H1 (cell line): Measurements from ENCODE around the gene BBS4. TPM values are rescaled to one million over a fixed set of nuclear protein-coding genes. Genes with fewer than 3 reads are reported as not detected.
A peak's percentile ranks its signal among the peaks of the same experiment; 100 is the strongest.

ENCODE experiments used
- ASH2L ChIP-seq: fragments of 200-600, 300-600 bp; sonication (generic); IDR thresholded peaks from one replicate; pipeline ENCODE4 v1.7.1; 2017; ENCODE audit warnings: low read length
- CTBP2 ChIP-seq: IDR thresholded peaks from 2 replicates; pipeline ENCODE4 v1.7.0; 2011; ENCODE audit warnings: borderline replicate concordance, mild to moderate bottlenecking, moderate library complexity, mixed read lengths, low read length; ENCODE audit not compliant: insufficient read depth, insufficient read length
- EP300 ChIP-seq, 2 experiments: IDR thresholded peaks; 1 replicate in 1 of 2; 2 replicates in 1 of 2; pipeline ENCODE4 v1.6.1; 2011 to 2012; ENCODE audit warnings: low read depth in 2 of 2, low read length in 2 of 2, mild to moderate bottlenecking in 2 of 2, borderline replicate concordance in 1 of 2, inconsistent platforms in 1 of 2, moderate library complexity in 1 of 2
- GABPA ChIP-seq: IDR thresholded peaks from 2 replicates; pipeline ENCODE4 v1.6.1; 2011; ENCODE audit warnings: mild to moderate bottlenecking, low read length, moderate library complexity, borderline replicate concordance; ENCODE audit not compliant: insufficient read depth
- JUND ChIP-seq: IDR thresholded peaks from 2 replicates; pipeline ENCODE4 v1.6.1; 2011; ENCODE audit warnings: mild to moderate bottlenecking, improper control_type of control experiment, low read length
- KDM4A ChIP-seq: IDR thresholded peaks from one replicate; pipeline ENCODE4 v1.7.1; 2012; ENCODE audit warnings: low read depth, mild to moderate bottlenecking, moderate library complexity, low read length, inconsistent platforms; ENCODE audit not compliant: severe bottlenecking
- KDM5A ChIP-seq: fragments of 200-600 bp; IDR thresholded peaks from 2 replicates; pipeline ENCODE4 v1.7.1; 2012; ENCODE audit warnings: mild to moderate bottlenecking, low read length, inconsistent platforms, mixed read lengths
- MAX ChIP-seq: IDR thresholded peaks from 2 replicates; pipeline ENCODE4 v1.6.1; 2012; ENCODE audit warnings: inconsistent platforms
- PHF8 ChIP-seq: fragments of 200-600 bp; sonication (generic); conservative IDR thresholded peaks from 2 replicates; pipeline ENCODE4 v1.7.1; 2012; ENCODE audit warnings: low read depth, mild to moderate bottlenecking, inconsistent platforms, low read length, moderate library complexity
- POU5F1 ChIP-seq: IDR thresholded peaks from 2 replicates; pipeline ENCODE4 v1.6.1; 2011; ENCODE audit warnings: low read depth, mild to moderate bottlenecking, low read length, moderate library complexity
- SAP30 ChIP-seq: fragments of 300-600 bp; sonication (generic); IDR thresholded peaks from 2 replicates; pipeline ENCODE4 v1.7.1; 2012; ENCODE audit warnings: low read length, moderate library complexity, mild to moderate bottlenecking, inconsistent platforms; ENCODE audit not compliant: insufficient read depth, insufficient replicate concordance
- SIN3A ChIP-seq, 2 experiments: IDR thresholded peaks in 1 of 2; conservative IDR thresholded peaks in 1 of 2; 2 replicates each; pipeline ENCODE4 v1.6.1; 2011 to 2012; ENCODE audit warnings: low read length in 2 of 2, improper control_type of control experiment in 1 of 2, low read depth in 1 of 2, mild to moderate bottlenecking in 1 of 2
- SIRT6 ChIP-seq: IDR thresholded peaks from one replicate; pipeline ENCODE4 v1.7.1; 2012; ENCODE audit warnings: low read length, inconsistent platforms
- SIX5 ChIP-seq: IDR thresholded peaks from 2 replicates; pipeline ENCODE4 v1.6.1; 2011; ENCODE audit warnings: mild to moderate bottlenecking, low read depth, low read length
- SP1 ChIP-seq: IDR thresholded peaks from 2 replicates; pipeline ENCODE4 v1.6.1; 2011; ENCODE audit warnings: low read depth, low read length
- SP4 ChIP-seq: IDR thresholded peaks from 2 replicates; pipeline ENCODE4 v1.6.1; 2012; ENCODE audit warnings: low read length, inconsistent platforms
- SUZ12 ChIP-seq: fragments of 200-600 bp; sonication (generic); IDR thresholded peaks from 2 replicates; pipeline ENCODE4 v1.6.1; 2012; ENCODE audit warnings: mild to moderate bottlenecking, inconsistent platforms, low read length, moderate library complexity, mixed read lengths
- TAF1 ChIP-seq: IDR thresholded peaks from 2 replicates; pipeline ENCODE4 v1.6.1; 2011; ENCODE audit warnings: mild to moderate bottlenecking, low read depth, low read length
- TAF7 ChIP-seq: optimal IDR thresholded peaks from 2 replicates; pipeline ENCODE3; 2011; ENCODE audit warnings: low read depth, mild to moderate bottlenecking, inconsistent platforms, low read length, moderate library complexity, borderline replicate concordance
- TBP ChIP-seq: IDR thresholded peaks from 2 replicates; pipeline ENCODE4 v1.6.1; 2011; ENCODE audit warnings: low read depth, low read length, improper control_type of control experiment
- YY1 ChIP-seq: IDR thresholded peaks from 2 replicates; pipeline ENCODE4 v1.6.1; 2011; ENCODE audit warnings: low read depth, mild to moderate bottlenecking, low read length
- ZNF274 ChIP-seq: IDR thresholded peaks from 2 replicates; pipeline ENCODE4 v1.7.0; 2012; ENCODE audit warnings: low read length, borderline replicate concordance; ENCODE audit errors: extremely low read depth
- polyA plus RNA-seq, 7 experiments: library from polyadenylated mRNA; depleted of rRNA in 3 of 7; stranded (reverse) in 5 of 7; unstranded in 2 of 7; fragments of >200 nt in 5 of 7; fragments of 200-250 nt in 2 of 7; gene quantifications; 1 replicate in 5 of 7; 2 replicates in 1 of 7; 4 replicates in 1 of 7; pipeline versions ENCODE4 v1.2.1 to v1.2.3, GENCODE V29; 2011 to 2013; ENCODE audit warnings: missing spikeins in 2 of 7, mixed read lengths in 2 of 7
- total RNA-seq: library from RNA; stranded (reverse); fragmentation: NEBNext Ultra II Directional; extraction: Animal tissue kit (Norgen Biotek cat#: 25700); gene quantifications from 2 replicates; pipeline ENCODE4 v1.2.1, GENCODE V29; 2021
- TF ChIP-seq, protein P1 (sequence below): IDR thresholded peaks from 2 replicates; pipeline ENCODE4 v1.6.1; 2011; ENCODE audit warnings: low read depth, mild to moderate bottlenecking, low read length; ENCODE audit not compliant: insufficient read depth

The BBS4 gene
- total and polyA plus RNA-seq, 2 of the 8 experiments (the other 6 are each of a cell fraction or from before 2014, with no cell fraction given): 17.4 to 24.1 TPM

DNA sequence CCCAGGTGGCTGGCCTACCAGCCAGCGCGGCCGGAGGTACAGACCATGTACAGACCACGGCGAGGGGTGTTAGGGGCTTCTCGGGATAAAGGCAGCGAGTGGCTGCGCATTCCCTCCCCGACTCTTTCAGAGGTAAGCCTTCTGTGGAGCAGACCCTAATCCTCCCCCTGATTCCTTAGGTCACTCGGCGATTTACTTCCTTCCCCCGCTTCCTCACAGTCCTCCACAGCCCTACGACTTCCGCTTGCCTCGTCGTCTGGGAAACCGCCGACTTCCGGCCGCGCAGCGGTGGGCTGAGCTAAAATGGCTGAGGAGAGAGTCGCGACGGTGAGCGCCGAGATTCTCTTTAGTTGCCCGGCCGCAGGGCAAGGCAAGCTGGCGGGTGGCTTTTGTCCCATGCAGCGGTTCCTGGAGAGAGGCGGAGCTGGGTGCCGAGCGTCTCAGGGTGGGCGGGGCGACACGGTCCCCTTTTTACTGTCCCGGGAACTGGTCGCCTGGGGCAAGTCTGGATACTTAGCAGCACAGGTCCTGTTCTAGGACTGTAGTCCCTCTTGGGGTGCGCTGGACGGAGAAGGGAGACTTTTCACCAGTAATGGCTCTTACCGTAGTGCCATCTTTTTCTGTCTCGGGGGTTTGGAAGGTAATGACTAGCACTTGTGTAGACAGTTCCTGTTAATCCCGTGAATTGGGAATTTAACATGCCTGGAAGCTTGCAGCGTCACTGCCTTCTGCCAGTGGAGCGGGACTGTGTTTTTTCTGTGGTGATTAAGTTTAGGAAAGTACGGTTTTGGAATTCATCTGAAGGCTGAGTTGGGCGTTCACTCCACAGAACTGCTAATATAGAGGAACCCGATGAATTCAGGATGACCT lies at the start of gene BBS4, which contains the start of gene HIGD2B (continued):
- TF ChIP-seq SUZ12 (no peak), MAX (no peak; the same call in 1 of the 2 replicates), ZNF274 (no peak), JUND (no peak), KDM4A (peak; percentile 64), SP1 (0 out of 2 replicates have a peak, but pooled peaks have one; percentile 50), YY1 (peak; percentile 93), CTBP2 (no peak), ASH2L (peak; percentile 70), SP4 (no peak), SIN3A (conservative IDR thresholded peaks at IDR 0.05 in 1 of 2, IDR thresholded peaks at IDR 0.05 in 1 of 2; ENCODE audit: low read depth in 1 of 2, low read length in 2 of 2) (peak in 1 of 2 experiments; percentile 64; a peak in 1 of 4 replicates), SIX5 (no peak), EP300 (IDR thresholded peaks at IDR 0.05; ENCODE audit: borderline replicate concordance in 1 of 2, low read depth in 2 of 2, low read length in 2 of 2) (0 out of 3 replicates have a peak, but pooled peaks of 1 of the 2 experiments have one; percentile 61), KDM5A (peak; percentile 69), SAP30 (no peak), TAF7 (peak; percentile 75), GABPA (peak; percentile 87; the same call in 1 of the 2 replicates), TBP (peak; percentile 77), PHF8 (peak; percentile 79), SIRT6 (no peak), POU5F1 (no peak), TAF1 (peak; percentile 93)
- TF ChIP-seq, protein P1, sequence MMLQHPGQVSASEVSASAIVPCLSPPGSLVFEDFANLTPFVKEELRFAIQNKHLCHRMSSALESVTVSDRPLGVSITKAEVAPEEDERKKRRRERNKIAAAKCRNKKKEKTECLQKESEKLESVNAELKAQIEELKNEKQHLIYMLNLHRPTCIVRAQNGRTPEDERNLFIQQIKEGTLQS: no peak
